Activated CD4-positive, alpha-beta T cell treated with anti-CD3 and anti-CD28 coated beads, Interleukin-2, amount 50 U/mL, for 4 hours (primary cell): Measurements from ENCODE around the gene DEPDC4.

Experiments
- DNase-seq, 2 experiments: peaks; one replicate each; pipeline ENCODE4 v3.0.0-alpha.2; 2020

DEPDC4 gene

GRCh38 chr12:100211698-100212097 lies 55.2 kb downstream of the DEPDC4 start:
- no peak for DNase-seq

GRCh38 chr12:100208834-100209233 lies 58.0 kb downstream of the DEPDC4 start:
- no peak for DNase-seq

GRCh38 chr12:100207311-100207710 lies 59.6 kb downstream of the DEPDC4 start:
- DNase-seq: no peak

- DNase-seq: no peak
Measured at GRCh38 chr12:100201604-100202423, 65.1 kb downstream of the DEPDC4 start.

GRCh38 chr12:100200463-100201181 lies 66.3 kb downstream of the DEPDC4 start, which contains the start of gene ACTR6:
Gene ACTR6, plus strand, starts transcription at chr12:100200815. Its CDS starts 37 bp downstream, at chr12:100200852.
- peak; percentile 97 to 98 for DNase-seq

- DNase-seq: peak; percentile 56 to 59
Measured at GRCh38 chr12:100199347-100200149, 67.3 kb downstream of the DEPDC4 start.

- no peak for DNase-seq
Measured at GRCh38 chr12:100199023-100199346, 67.9 kb downstream of the DEPDC4 start.

- DNase-seq: no peak
Measured at GRCh38 chr12:100197486-100197885, 69.4 kb downstream of the DEPDC4 start.

- DNase-seq: no peak
Measured at GRCh38 chr12:100193085-100193484, 73.8 kb downstream of the DEPDC4 start.
